Measurements from ENCODE around the gene PCAT7. TPM values are rescaled to one million over a fixed set of nuclear protein-coding genes. Genes with fewer than 3 reads are reported as not detected.

The PCAT7 gene
- total RNA-seq, 1 donor from 2014 or later: 19.9 TPM

DNA sequence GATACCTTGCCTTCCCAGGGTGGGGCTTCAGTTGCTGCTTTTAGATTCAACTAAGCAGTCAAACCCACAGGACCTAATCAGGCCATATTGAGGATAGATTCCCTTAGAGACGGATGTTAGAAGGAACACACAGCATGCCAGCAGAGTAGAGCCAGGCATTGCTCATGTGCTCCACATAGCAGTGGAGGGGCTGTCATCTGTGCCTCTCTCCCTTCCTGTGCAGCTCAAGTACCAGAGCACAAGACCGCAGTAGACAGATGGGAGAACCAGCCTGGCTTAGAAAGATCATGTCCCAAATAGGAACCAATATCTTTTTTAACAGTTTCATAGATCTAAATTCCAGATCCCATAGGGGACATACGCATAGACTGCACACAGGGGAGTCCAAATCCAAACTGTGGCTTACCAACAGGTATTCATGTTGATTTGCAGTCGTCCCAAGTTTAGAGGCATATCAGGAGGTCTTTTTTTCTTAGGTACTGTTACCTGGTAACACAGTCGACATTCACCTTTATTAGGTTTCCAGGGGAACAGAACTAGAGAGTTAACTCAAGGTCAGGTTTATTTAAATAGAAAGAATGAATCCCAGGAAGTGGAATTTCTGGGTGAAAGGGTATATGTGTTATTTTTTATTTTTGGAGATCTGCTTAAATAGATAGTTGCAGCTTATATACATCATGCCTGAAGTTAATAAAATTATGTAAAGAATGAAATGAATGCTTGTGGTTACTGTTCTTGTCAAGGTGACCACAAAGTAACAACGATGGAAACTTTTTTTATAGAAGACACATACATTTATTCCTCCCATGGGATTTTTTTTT lies 43.5 kb upstream of the PCAT7 start:
- no peak overlapping the region for H3K4me3 ChIP-seq
- H3K36me3 Mint-ChIP-seq: no peaks in the 10 kb centered on the region
- no peak for DNase-seq (ENCODE audit: low spot score)
- no peaks in the 10 kb centered on the region for H3K9me3 ChIP-seq (ENCODE audit: low read depth)
- peaks cover 9% of the 10 kb centered on the region for H3F3A ChIP-seq (ENCODE audit: low read depth)
- H3K79me2 ChIP-seq (ENCODE audit: low read depth): no peaks in the 10 kb centered on the region
- H4K20me1 ChIP-seq (ENCODE audit: low read depth): no peaks in the 10 kb centered on the region
- no peak overlapping the region for H3K9ac ChIP-seq
- peaks cover 10% of the 10 kb centered on the region for H3K4me1 ChIP-seq
- H3K4me1 Mint-ChIP-seq: peaks cover 9% of the 10 kb centered on the region
- H3K27ac ChIP-seq: no peak overlapping the region
- H3K27ac Mint-ChIP-seq: no peak overlapping the region
- no peaks in the 10 kb centered on the region for H3K36me3 ChIP-seq
- H3K4me2 ChIP-seq: no peak overlapping the region
- H3K9me3 Mint-ChIP-seq: peaks cover 2% of the 10 kb centered on the region
- no peaks in the 10 kb centered on the region for H3K27me3 Mint-ChIP-seq (ENCODE audit: insufficient read depth, low read depth)
- H3K4me3 Mint-ChIP-seq: no peak overlapping the region
- H2AFZ ChIP-seq (replicated peaks): no peak overlapping the region
- TF ChIP-seq EZH2phosphoT487 (IDR thresholded peaks at IDR 0.05) (no peak), EZH2 (IDR thresholded peaks at IDR 0.05) (no peak)
- TF ChIP-seq, protein P1, sequence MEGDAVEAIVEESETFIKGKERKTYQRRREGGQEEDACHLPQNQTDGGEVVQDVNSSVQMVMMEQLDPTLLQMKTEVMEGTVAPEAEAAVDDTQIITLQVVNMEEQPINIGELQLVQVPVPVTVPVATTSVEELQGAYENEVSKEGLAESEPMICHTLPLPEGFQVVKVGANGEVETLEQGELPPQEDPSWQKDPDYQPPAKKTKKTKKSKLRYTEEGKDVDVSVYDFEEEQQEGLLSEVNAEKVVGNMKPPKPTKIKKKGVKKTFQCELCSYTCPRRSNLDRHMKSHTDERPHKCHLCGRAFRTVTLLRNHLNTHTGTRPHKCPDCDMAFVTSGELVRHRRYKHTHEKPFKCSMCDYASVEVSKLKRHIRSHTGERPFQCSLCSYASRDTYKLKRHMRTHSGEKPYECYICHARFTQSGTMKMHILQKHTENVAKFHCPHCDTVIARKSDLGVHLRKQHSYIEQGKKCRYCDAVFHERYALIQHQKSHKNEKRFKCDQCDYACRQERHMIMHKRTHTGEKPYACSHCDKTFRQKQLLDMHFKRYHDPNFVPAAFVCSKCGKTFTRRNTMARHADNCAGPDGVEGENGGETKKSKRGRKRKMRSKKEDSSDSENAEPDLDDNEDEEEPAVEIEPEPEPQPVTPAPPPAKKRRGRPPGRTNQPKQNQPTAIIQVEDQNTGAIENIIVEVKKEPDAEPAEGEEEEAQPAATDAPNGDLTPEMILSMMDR (IDR thresholded peaks at IDR 0.05): no peak
- no peaks in the 10 kb centered on the region for H3K27me3 ChIP-seq

DNA sequence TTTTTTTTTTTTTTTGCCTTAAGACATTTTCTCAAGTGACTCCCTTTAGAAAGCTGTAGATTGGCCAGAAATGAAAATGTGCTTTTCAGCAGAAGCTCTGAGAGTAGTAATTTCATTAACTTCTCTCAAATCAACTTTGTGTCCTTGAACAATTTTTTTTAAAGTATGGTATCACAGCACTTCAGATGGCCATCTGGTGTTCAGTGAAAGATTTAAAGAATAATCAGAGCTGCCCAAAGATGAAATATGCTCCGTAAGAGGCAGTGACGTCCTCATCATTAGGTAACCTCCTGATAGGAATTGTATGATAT lies 43.0 kb upstream of the PCAT7 start:
- Mint-ChIP-seq H3K36me3 (no peaks in the 10 kb centered on the region), H3K27ac (no peak overlapping the region)
- H3K4me2 ChIP-seq: no peak overlapping the region

DNA sequence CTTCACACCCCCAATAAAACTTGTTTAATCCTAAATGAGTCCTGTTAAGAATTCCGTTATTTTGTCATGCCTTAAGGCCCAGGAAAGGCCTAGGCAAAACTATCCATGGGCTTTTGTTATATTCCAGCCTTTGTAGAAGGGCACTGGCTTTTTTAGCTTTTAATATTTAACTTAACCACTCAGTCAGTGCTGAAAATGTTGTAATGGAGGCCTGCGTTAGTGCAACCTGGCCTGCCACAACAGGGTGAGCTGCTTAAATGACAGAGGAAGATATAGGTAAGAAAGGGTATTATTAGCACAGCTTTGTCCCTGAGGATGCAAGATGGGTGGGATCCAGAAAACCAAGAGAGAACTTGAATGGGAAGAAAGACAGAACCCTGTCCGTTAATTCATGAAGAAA lies 40.2 kb upstream of the PCAT7 start:
- Histone ChIP-seq H4K20me1 (ENCODE audit: low read depth) (no peaks in the 10 kb centered on the region), H3K4me3 (no peak overlapping the region), H3K4me2 (no peak overlapping the region), H3K27me3 (no peaks in the 10 kb centered on the region), H3K79me2 (ENCODE audit: low read depth) (no peaks in the 10 kb centered on the region), H3K9ac (no peak overlapping the region), H3K4me1 (peaks cover 10% of the 10 kb centered on the region), H2AFZ (replicated peaks) (no peak overlapping the region), H3K36me3 (no peaks in the 10 kb centered on the region), H3K9me3 (ENCODE audit: low read depth) (no peaks in the 10 kb centered on the region), H3F3A (ENCODE audit: low read depth) (peaks cover 9% of the 10 kb centered on the region), H3K27ac (no peak overlapping the region)
- no peak for DNase-seq (ENCODE audit: low spot score)
- H3K9me3 Mint-ChIP-seq: no peaks in the 10 kb centered on the region
- no peaks in the 10 kb centered on the region for H3K36me3 Mint-ChIP-seq
- no peak overlapping the region for H3K4me3 Mint-ChIP-seq
- TF ChIP-seq, protein P1 (IDR thresholded peaks at IDR 0.05): no peak
- no peak for TF ChIP-seq EZH2 (IDR thresholded peaks at IDR 0.05)
- no peak for TF ChIP-seq EZH2phosphoT487 (IDR thresholded peaks at IDR 0.05)
- peaks cover 9% of the 10 kb centered on the region for H3K4me1 Mint-ChIP-seq
- no peak overlapping the region for H3K27ac Mint-ChIP-seq
- H3K27me3 Mint-ChIP-seq (ENCODE audit: insufficient read depth, low read depth): no peaks in the 10 kb centered on the region

More for the DNA sequence above, 43.0 kb upstream of the PCAT7 start:
- Histone ChIP-seq H2AFZ (replicated peaks) (no peak overlapping the region), H3K79me2 (ENCODE audit: low read depth) (no peaks in the 10 kb centered on the region), H3K4me1 (peaks cover 10% of the 10 kb centered on the region), H3K4me3 (no peak overlapping the region), H3K9me3 (ENCODE audit: low read depth) (no peaks in the 10 kb centered on the region), H3F3A (ENCODE audit: low read depth) (peaks cover 9% of the 10 kb centered on the region), H3K27me3 (no peaks in the 10 kb centered on the region), H3K36me3 (no peaks in the 10 kb centered on the region), H3K27ac (no peak overlapping the region), H3K9ac (no peak overlapping the region), H4K20me1 (ENCODE audit: low read depth) (no peaks in the 10 kb centered on the region)
- DNase-seq (ENCODE audit: low spot score): no peak
- H3K9me3 Mint-ChIP-seq: no peaks in the 10 kb centered on the region
- TF ChIP-seq, protein P1 (IDR thresholded peaks at IDR 0.05): no peak
- TF ChIP-seq EZH2phosphoT487 (IDR thresholded peaks at IDR 0.05) (no peak), EZH2 (IDR thresholded peaks at IDR 0.05) (no peak)
- no peak overlapping the region for H3K4me3 Mint-ChIP-seq
- H3K27me3 Mint-ChIP-seq (ENCODE audit: insufficient read depth, low read depth): no peaks in the 10 kb centered on the region
- peaks cover 9% of the 10 kb centered on the region for H3K4me1 Mint-ChIP-seq
